Smooth muscle cell of bladder (primary cell): ENCODE data around the gene TNNC2. TPM values are rescaled to one million over a fixed set of nuclear protein-coding genes. Genes with fewer than 3 reads are reported as not detected.

ENCODE experiments used
- total RNA-seq: library from RNA; depleted of rRNA; stranded (reverse); fragments of >200 nt; gene quantifications from 2 replicates; pipeline ENCODE4 v1.2.3, GENCODE V29; 2014

The TNNC2 gene
- 1.00 and 1.1 TPM in 2 replicates for total RNA-seq

DNA sequence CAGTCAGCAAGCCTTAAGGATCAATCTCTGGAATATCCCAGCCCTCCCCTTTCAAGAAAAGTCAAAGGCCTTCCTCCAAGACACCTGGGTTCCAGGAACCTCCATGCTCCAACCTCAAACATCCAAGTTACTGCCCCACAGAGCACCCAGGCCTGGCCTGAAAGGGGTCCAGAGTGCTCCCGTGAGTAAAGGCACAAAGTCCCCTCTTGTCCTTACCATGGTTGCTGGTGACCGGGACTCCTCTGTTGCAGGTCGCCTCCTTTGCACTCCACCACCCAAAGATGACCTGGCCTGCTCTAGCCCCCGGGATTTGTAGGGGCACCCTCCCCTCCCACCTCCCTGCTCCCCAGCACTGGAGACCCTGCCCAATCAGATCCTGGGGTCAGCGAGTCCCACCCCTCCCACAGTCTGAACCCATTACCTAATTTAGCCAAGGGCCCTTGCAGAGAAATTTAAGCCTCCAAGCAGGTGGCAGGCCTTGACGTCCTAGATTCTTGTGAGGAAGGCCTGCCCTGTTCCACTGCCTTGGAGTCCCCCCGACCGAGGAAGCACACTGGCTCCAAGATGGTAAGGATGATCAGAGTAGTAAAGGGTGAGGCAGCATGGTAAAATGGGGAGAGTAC, at the start of gene TNNC2:
TNNC2 (minus strand) TSS at position 283 of the 623 bp plus-strand sequence; CDS start at position 219, 64 bp downstream.

DNA sequence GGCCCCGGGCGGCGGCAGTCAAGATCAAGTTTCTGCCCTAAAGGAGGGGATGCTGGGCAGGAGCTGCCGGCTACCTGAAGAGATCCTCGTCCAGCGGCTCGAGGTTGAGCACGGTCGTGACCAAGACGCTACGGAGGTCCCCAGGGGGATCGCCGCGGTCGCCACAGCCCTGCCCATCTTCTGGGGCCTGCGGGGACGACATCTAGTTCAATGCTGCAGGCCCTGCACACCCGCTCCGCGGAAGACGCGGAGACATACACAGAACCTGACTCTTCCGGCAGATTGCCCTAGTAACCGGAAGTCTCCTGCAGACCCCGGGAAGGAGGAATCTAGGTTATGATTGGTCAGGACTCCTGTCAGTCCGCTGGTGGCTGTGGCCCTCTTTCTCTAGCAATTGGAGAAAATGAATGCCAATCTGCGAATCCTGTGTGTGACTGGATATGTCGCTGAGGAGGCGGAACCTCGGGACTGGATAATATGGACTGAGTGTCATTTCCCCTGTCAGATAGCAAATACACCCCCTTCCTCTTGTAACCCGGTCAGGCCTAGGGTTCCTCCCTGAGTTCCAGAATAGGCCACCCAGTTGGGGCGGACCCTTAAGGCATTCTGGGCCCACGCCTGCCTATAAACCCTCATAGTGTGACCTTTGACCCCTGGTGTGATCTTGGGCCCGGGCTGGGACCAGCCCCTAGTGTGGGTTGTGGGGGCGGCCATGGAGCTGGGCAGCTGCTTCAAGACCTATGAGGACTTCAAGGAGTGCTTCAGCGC, 30.2 kb upstream of the TNNC2 start, which contains the start of the genes ACOT8 and ZSWIM3:
ACOT8 (minus strand) TSS at position 279 of the 768 bp plus-strand sequence; CDS start at position 202, 77 bp downstream.
ZSWIM3 (plus strand) TSS at position 501 of the 768 bp plus-strand sequence; CDS start at position 713, 212 bp downstream.

DNA sequence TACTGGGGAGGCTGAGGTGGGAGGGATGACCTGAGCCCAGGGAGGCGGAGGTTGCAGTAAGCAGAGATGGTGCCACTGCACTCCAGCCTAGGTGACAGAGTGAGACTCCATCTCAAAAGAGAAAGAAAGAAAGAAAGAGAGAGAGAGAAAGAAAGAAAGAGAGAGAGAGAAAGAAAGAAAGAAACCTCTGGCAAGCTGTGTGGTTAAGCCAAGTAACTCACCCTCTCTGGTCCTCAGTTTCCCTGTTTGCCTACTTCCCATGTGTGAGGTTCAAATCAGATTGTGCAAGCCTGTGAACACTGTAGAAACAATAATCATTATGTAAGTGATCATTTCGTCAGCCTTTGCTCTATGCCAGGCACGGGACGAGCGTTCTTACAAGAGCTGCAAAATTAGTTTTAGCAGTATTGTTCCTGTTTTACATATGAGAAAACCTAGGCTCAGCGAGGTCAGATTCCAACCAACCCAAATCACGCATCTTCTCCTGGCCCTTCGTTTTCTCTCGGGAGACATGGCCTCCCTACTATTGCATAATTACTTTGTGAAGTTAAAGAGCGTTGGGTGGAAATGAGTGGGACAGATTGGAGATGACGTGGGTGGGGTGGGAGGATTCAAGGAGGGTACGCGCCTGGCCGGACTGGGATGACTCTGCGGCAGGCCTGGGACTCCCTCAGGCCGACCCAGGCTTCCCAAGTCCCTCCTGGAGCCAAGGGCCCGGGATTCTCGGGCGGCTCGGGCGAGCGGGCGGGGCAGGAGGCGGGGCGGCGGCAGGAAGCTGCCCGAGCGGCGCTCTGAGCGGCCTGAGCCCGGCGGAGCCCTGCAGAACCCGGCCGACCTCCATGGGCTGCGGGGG, 6.1 kb upstream of the TNNC2 start, which contains the start of gene SNX21:
SNX21 (plus strand) TSS at position 770 of the 853 bp plus-strand sequence. CDS start 121 bp downstream, outside the sequence.

DNA sequence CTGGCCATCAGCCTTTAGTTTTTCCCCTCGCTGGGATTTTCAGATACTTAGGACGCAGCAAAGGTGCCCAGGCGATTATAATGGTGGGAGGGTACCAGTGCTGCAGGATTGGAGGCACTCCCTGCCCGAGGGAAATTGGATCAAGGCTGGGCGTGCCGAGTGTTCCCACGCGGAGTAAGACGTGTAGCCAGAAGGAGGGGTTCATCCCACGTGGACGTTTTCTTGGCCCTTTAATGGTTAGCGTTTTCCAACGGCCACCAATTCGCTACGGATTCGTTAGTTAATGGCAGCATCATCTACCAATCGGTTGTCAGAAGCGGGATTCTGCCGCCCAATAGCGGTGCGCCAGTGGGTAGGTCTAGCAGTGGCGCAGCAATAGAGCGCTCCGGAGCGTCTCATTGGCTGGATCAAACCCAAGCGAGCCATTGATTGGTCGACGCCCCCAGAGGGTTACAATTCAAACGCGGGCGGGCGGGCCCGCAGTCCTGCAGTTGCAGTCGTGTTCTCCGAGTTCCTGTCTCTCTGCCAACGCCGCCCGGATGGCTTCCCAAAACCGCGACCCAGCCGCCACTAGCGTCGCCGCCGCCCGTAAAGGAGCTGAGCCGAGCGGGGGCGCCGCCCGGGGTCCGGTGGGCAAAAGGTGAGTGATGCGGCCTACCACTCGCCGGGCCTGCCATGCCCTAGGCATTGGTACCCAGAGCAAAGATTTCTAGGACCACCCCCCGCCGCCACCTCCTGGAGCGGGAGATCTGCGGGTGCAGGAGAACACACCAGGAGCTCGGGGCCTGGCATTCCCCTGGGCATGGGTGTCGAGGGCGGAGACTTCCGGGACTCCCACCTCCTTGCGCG, 14.7 kb downstream of the TNNC2 start, which contains the start of gene UBE2C:
UBE2C (plus strand) TSS at position 488 of the 849 bp plus-strand sequence; CDS start at position 540, 52 bp downstream.

Other genes with a start within 250 kb of the TNNC2 start
- not detected in 2 replicates for gene WFDC8, start 248.0 kb downstream of the TNNC2 start, total RNA-seq
- gene WFDC10A, start 197.6 kb downstream of the TNNC2 start, total RNA-seq = not detected in 2 replicates
- gene WFDC9, start 196.0 kb downstream of the TNNC2 start, total RNA-seq = not detected in 2 replicates
- gene WFDC11, start 157.1 kb downstream of the TNNC2 start, total RNA-seq = not detected in 2 replicates
- gene WFDC13, start 125.3 kb downstream of the TNNC2 start, total RNA-seq = not detected in 2 replicates
- 0.14 TPM in 1 of 2 replicates, not detected in the other for gene WFDC10B, start 122.3 kb downstream of the TNNC2 start, total RNA-seq
- gene SPINT4, start 105.0 kb downstream of the TNNC2 start, total RNA-seq = not detected in 2 replicates
- gene WFDC3, start 35.4 kb downstream of the TNNC2 start, total RNA-seq = 0.57 and 0.65 TPM in 2 replicates
- 18.5 and 25.2 TPM in 2 replicates for gene DNTTIP1, start 35.4 kb downstream of the TNNC2 start, total RNA-seq
- 3.6 and 4.3 TPM in 2 replicates for gene UBE2C, start 14.7 kb downstream of the TNNC2 start, total RNA-seq
- 36.4 and 46.2 TPM in 2 replicates for gene SNX21, start 6.5 kb upstream of the TNNC2 start, total RNA-seq
- 46.2 and 46.5 TPM in 2 replicates for gene ACOT8, start 30.1 kb upstream of the TNNC2 start, total RNA-seq
- gene ZSWIM3, start 30.3 kb upstream of the TNNC2 start, total RNA-seq = 4.4 and 5.3 TPM in 2 replicates
- 2.8 and 3.8 TPM in 2 replicates for gene ZSWIM1, start 53.9 kb upstream of the TNNC2 start, total RNA-seq
- 1.3 and 1.9 TPM in 2 replicates for gene SPATA25, start 60.3 kb upstream of the TNNC2 start, total RNA-seq
- 4.8 and 5.9 TPM in 2 replicates for gene NEURL2, start 63.9 kb upstream of the TNNC2 start, total RNA-seq
- 71.4 and 108 TPM in 2 replicates for gene CTSA, start 64.0 kb upstream of the TNNC2 start, total RNA-seq
- 18.3 and 19.0 TPM in 2 replicates for gene PLTP, start 84.8 kb upstream of the TNNC2 start, total RNA-seq
- gene PCIF1, start 107.4 kb upstream of the TNNC2 start, total RNA-seq = 5.1 and 5.3 TPM in 2 replicates
- gene ZNF335, start 144.9 kb upstream of the TNNC2 start, total RNA-seq = 9.5 and 11.7 TPM in 2 replicates
- not detected in 2 replicates for gene MMP9, start 181.6 kb upstream of the TNNC2 start, total RNA-seq
- gene SLC12A5, start 201.9 kb upstream of the TNNC2 start, total RNA-seq = 0.28 and 0.55 TPM in 2 replicates